ENCODE measurements around the gene IVNS1ABP. TPM values are rescaled to one million over a fixed set of nuclear protein-coding genes. Genes with fewer than 3 reads are reported as not detected.

IVNS1ABP gene
- total RNA-seq, 4 donors from 2014 or later = 19.8 to 51.2 (median 30.5) TPM

DNA sequence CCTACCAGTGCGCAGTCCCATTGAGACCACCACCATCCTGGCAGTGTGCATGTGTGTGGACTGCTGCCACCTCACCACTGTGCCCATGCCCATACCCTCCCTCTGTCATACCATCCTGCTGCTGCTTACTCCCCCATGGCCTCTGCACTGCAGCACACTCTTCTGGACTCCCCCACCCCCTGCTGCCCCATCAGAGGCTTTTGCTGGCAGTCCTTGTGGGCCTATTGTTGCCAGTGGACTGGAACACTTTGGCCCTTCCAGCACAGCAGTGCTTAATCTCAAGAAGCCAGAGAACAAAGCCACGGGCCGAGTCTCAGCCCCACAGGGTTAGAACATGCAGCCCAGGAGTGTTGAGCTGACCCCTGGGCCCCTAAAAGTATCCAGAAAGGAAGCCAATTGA is 41.9 kb upstream of the IVNS1ABP start:
- H3K9me3 ChIP-seq = peaks cover 0 to 11% (median 8%) of the 10 kb centered on the region in 4 donors
- no peak overlapping the region for H3K4me3 ChIP-seq
- no peak for TF ChIP-seq POLR2AphosphoS5 (IDR thresholded peaks at IDR 0.05)
- TF ChIP-seq POLR2A (IDR thresholded peaks at IDR 0.05; ENCODE audit: low read depth) = no peak
- H3K36me3 ChIP-seq = no peaks in the 10 kb centered on the region
- no peak for DNase-seq (ENCODE audit: extremely low spot score)
- no peak overlapping the region for H3K27ac ChIP-seq (replicated peaks in 1 of 4)
- H3K4me1 ChIP-seq = no peaks in the 10 kb centered on the region
- H3K27me3 ChIP-seq = no peaks in the 10 kb centered on the region
- intact Hi-C loops (cut with DNase I) = no loop called here
- WGBS = 89% methylated on average over 3 of the region's 3 CpGs

DNA sequence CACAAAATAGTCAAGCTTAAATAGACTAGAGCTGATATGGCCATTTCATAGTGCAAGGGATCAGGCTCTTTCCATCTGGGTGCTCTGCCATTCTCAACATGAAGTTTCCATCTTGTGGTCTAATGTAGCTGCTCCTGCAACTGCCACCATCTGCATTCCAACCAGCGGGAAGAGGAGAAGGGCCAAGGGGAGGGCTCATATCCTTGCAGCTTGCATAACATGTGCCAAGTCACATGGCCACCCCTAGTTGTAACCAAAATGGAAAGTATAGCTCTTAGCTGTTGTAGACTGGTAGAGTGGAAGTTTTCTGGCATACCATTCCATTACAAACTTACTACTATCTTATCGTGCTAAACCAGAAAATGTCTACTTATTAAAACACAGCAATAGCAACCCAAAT is 38.9 kb upstream of the IVNS1ABP start:
- Histone ChIP-seq H3K4me3 (no peak overlapping the region), H3K9me3 (peaks cover 0 to 3% (median under 1%) of the 10 kb centered on the region in 4 donors), H3K27me3 (no peaks in the 10 kb centered on the region), H3K27ac (replicated peaks in 1 of 4) (no peak overlapping the region), H3K36me3 (no peaks in the 10 kb centered on the region), H3K4me1 (peaks cover 0 to 8% (median 0%) of the 10 kb centered on the region in 4 donors)
- no peak for DNase-seq (ENCODE audit: extremely low spot score)
- TF ChIP-seq, protein P1, sequence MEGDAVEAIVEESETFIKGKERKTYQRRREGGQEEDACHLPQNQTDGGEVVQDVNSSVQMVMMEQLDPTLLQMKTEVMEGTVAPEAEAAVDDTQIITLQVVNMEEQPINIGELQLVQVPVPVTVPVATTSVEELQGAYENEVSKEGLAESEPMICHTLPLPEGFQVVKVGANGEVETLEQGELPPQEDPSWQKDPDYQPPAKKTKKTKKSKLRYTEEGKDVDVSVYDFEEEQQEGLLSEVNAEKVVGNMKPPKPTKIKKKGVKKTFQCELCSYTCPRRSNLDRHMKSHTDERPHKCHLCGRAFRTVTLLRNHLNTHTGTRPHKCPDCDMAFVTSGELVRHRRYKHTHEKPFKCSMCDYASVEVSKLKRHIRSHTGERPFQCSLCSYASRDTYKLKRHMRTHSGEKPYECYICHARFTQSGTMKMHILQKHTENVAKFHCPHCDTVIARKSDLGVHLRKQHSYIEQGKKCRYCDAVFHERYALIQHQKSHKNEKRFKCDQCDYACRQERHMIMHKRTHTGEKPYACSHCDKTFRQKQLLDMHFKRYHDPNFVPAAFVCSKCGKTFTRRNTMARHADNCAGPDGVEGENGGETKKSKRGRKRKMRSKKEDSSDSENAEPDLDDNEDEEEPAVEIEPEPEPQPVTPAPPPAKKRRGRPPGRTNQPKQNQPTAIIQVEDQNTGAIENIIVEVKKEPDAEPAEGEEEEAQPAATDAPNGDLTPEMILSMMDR (IDR thresholded peaks at IDR 0.05) = no peak
- no peak for TF ChIP-seq POLR2AphosphoS5 (IDR thresholded peaks at IDR 0.05)
- no peak for TF ChIP-seq POLR2A (IDR thresholded peaks at IDR 0.05; ENCODE audit: low read depth)
- no peak for TF ChIP-seq EP300 (IDR thresholded peaks at IDR 0.05)
- intact Hi-C loops (cut with DNase I) = no loop called here
- WGBS = 87% methylated on average over 1 of the region's 2 CpGs

DNA sequence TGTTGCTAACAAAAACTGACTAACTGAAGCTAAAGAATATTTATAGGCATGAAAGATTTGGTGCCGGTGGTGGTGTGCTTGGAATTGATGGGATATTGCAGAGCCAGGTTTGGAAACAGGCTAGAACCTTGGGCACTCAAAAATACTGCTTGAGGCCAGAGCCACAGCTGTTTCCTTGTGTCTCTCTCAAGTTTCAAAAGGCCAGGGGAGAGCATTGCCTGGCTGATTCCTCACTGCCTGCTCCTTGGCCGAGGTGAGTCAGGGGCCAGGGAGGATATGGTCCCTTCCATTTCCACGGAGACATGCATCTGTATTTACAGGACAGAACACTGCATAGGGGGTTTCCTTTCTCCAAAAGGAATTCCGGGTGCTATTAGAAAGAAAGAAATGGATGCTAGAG is 36.1 kb upstream of the IVNS1ABP start:
- no peak overlapping the region for H3K4me3 ChIP-seq
- no peak overlapping the region for H3K27ac ChIP-seq (replicated peaks in 1 of 4)
- H3K27me3 ChIP-seq = no peaks in the 10 kb centered on the region
- WGBS = 55% methylated on average over 4 of the region's 4 CpGs
- intact Hi-C loops (cut with DNase I) = no loop called here
- TF ChIP-seq POLR2A (IDR thresholded peaks at IDR 0.05; ENCODE audit: low read depth) (no peak), POLR2AphosphoS5 (IDR thresholded peaks at IDR 0.05) (no peak), EP300 (IDR thresholded peaks at IDR 0.05) (no peak)
- TF ChIP-seq, protein P1 (IDR thresholded peaks at IDR 0.05) = no peak
- H3K9me3 ChIP-seq = no peaks in the 10 kb centered on the region
- DNase-seq (ENCODE audit: extremely low spot score) = no peak
- H3K4me1 ChIP-seq = peaks cover 0 to 8% (median 0%) of the 10 kb centered on the region in 4 donors
- H3K36me3 ChIP-seq = no peaks in the 10 kb centered on the region

DNA sequence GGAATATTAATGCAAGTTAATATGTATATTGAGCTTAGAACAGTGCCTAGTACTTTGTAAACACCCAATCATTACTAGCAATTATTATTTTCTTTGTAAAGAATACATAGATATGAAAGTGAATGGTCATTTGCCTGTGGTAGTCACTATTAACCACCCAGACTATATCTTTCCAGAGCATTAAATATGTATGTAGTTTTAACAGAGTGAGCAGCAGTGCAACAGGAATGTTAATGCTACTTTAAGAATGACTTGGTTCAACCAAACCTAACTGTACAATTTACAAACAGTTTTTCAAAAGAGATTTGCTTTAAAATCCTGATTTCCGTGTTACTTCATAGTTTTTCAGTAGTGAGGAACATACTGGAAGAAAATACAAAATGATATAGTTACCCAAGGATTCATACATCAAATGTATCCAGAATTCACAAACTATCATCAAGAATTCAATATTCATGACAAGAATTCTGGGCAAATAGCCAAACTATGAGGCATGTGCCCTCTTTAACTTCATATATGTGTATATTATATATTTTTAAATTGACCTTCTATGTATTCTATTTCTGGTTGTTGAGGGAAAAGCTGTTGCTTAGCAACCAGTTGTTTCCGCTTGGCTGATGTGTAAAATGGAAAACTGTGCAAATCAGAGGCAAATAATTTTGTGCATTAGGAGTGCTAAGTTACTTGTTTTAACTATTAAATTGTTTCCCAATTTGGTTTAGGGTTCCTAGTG is 34.9 kb upstream of the IVNS1ABP start:
- 50% methylated on average over 2 of the region's 2 CpGs for WGBS

DNA sequence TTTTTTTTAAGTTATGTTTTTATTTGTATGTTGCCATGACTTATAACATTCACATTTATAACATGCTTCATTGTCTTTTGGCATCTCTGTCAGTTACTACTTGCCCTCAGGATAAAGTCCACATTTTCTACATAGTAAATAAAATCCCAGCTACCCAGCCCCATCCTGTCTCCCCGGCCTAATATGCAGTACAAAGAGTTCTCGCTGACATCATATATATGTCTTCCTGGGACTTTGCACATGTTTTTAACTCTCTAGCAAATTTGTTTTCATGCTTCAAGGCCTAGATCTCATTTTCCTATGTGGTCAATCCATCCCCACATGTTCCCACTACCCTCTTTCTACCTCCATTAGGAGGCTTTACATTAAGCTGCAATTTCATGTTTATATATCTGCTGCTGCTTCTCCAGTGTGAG is 33.0 kb upstream of the IVNS1ABP start:
- Histone ChIP-seq H3K4me1 (peaks cover 0 to 8% (median 0%) of the 10 kb centered on the region in 4 donors), H3K27ac (replicated peaks in 1 of 4) (no peak overlapping the region), H3K4me3 (no peak overlapping the region), H3K9me3 (no peaks in the 10 kb centered on the region), H3K36me3 (no peaks in the 10 kb centered on the region), H3K27me3 (no peaks in the 10 kb centered on the region)
- no peak for TF ChIP-seq POLR2A (IDR thresholded peaks at IDR 0.05; ENCODE audit: low read depth)
- no peak for TF ChIP-seq POLR2AphosphoS5 (IDR thresholded peaks at IDR 0.05)
- TF ChIP-seq, protein P1 (IDR thresholded peaks at IDR 0.05) = no peak
- TF ChIP-seq EP300 (IDR thresholded peaks at IDR 0.05) = no peak
- DNase-seq (ENCODE audit: extremely low spot score) = no peak
- WGBS = 83% methylated on average over 2 of the region's 2 CpGs
- intact Hi-C loops (cut with DNase I) = no loop called here

More for the DNA sequence above, 34.9 kb upstream of the IVNS1ABP start:
- H3K4me3 ChIP-seq = no peak overlapping the region
- H3K27ac ChIP-seq (replicated peaks in 1 of 4) = no peak overlapping the region
- H3K9me3 ChIP-seq = no peaks in the 10 kb centered on the region
- H3K27me3 ChIP-seq = no peaks in the 10 kb centered on the region
- no peaks in the 10 kb centered on the region for H3K36me3 ChIP-seq
- H3K4me1 ChIP-seq = peaks cover 0 to 8% (median 0%) of the 10 kb centered on the region in 4 donors
- intact Hi-C loops (cut with DNase I) = no loop called here
- DNase-seq (ENCODE audit: extremely low spot score) = no peak
- no peak for TF ChIP-seq POLR2A (IDR thresholded peaks at IDR 0.05; ENCODE audit: low read depth)
- TF ChIP-seq POLR2AphosphoS5 (IDR thresholded peaks at IDR 0.05) = no peak
- no peak for TF ChIP-seq EP300 (IDR thresholded peaks at IDR 0.05)
- TF ChIP-seq, protein P1 (IDR thresholded peaks at IDR 0.05) = no peak
